IPS-18a (cell line): Measurements from ENCODE around the gene TRIO.

ENCODE experiments used
- H3K27ac ChIP-seq: one replicate; pipeline ENCODE4 v1.5.1; 2013; ENCODE audit warnings: low read length
- H3K27me3 ChIP-seq: one replicate; pipeline ENCODE4 v1.6.1; 2013; ENCODE audit warnings: mild to moderate bottlenecking, low read length; ENCODE audit not compliant: control insufficient read depth, insufficient read depth
- H3K36me3 ChIP-seq: one replicate; pipeline ENCODE4 v1.6.1; 2013; ENCODE audit warnings: low read depth, low read length; ENCODE audit not compliant: control insufficient read depth
- H3K4me1 ChIP-seq: one replicate; pipeline ENCODE4 v1.6.1; 2013; ENCODE audit warnings: low read depth, low read length; ENCODE audit not compliant: control insufficient read depth
- H3K4me3 ChIP-seq: one replicate; pipeline ENCODE4 v1.5.1; 2013; ENCODE audit warnings: low read length
- H3K9ac ChIP-seq: one replicate; pipeline ENCODE4 v1.6.1; 2013; ENCODE audit warnings: mild to moderate bottlenecking, low read length, moderate library complexity
- H3K9me3 ChIP-seq: one replicate; pipeline ENCODE4 v1.6.1; 2013; ENCODE audit warnings: low read depth, low read length; ENCODE audit not compliant: control insufficient read depth

TRIO gene

DNA sequence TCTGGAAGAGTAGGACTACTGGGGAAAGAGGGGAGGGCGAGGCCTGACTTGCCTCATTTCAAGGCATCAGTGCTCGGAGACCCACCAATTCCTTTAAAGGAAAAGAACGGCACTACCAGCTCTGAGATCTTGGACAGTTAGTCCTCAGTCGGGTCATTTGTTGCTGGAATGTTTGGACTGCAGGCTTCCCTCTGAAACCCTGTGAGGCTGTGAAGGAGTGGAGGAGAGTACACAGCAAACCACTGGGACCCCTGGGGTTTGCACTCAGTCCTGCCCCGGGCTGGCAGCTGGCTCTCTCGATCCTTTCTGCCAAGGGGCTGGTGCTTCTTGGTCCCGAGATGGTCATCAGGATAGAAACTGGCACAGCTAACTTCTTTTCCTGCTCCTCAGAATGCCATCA, 194.5 kb downstream of the TRIO start:
- Histone ChIP-seq H3K9ac (no peak overlapping the region), H3K27me3 (no peaks in the 10 kb centered on the region), H3K4me1 (peaks cover 21% of the 10 kb centered on the region), H3K4me3 (no peak overlapping the region), H3K27ac (no peak overlapping the region), H3K36me3 (peaks cover 21% of the 10 kb centered on the region), H3K9me3 (no peaks in the 10 kb centered on the region)

DNA sequence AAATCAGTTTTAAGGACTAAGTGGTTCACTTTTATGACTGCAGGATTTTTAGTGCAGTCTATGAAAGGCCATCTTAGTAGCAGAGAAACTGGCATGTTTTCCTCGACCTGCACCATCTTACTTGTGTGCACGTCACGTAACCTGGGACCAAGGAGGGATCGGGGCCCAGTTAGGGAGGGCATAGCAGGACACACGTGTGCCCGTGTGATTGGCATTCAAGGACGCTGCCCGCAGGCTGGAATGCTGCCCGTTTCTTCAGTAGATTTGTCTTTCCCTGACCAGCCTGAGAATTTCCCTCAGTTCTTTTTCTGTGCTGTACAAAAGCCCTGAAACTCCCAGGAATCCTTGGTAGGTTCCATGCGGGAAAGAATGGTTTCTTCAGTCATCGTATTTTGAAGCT, 196.3 kb downstream of the TRIO start:
- no peaks in the 10 kb centered on the region for H3K27me3 ChIP-seq
- peaks cover 29% of the 10 kb centered on the region for H3K4me1 ChIP-seq
- no peak overlapping the region for H3K9ac ChIP-seq
- H3K27ac ChIP-seq, result no peak overlapping the region
- no peaks in the 10 kb centered on the region for H3K9me3 ChIP-seq
- H3K36me3 ChIP-seq, result peaks cover 17% of the 10 kb centered on the region
- H3K4me3 ChIP-seq, result no peak overlapping the region

DNA sequence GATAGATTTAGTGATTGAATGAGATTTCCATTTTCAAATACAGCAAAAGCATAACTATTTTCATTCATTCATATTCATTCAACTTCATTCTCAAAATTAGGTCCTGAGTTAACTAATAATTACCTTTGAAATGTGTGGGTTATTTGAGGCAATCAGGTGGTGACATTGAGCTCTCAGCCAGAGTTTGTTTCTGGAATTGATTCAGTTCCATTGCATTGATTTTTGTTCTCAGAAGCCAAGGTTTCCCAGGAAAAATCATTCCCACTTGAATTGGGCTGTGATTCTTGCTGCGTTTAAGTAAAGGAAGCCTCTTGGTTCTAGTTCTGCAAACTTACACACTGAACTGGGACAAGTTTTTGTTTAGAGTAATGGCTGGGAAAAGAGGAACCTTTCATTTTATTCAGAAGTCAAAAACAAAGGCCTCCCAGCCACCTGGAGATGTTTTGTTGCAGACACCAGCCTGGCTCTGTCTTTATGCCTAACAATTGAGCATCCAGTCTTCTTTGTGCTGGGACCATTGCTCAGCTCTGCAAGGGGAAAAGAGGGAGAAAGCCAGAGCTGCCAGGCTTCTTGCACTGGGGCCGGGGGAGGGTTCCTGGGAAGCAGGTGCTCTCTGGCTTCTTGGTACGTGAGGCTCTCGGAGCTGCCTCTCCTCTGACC, 198.6 kb downstream of the TRIO start:
- H3K27ac ChIP-seq, result peak overlapping the region; percentile 69
- H3K4me1 ChIP-seq, result peaks cover 29% of the 10 kb centered on the region
- H3K4me3 ChIP-seq, result peak overlapping the region; percentile 33
- no peaks in the 10 kb centered on the region for H3K9me3 ChIP-seq
- peak overlapping the region; percentile 43 for H3K9ac ChIP-seq
- peaks cover 21% of the 10 kb centered on the region for H3K36me3 ChIP-seq
- no peaks in the 10 kb centered on the region for H3K27me3 ChIP-seq

DNA sequence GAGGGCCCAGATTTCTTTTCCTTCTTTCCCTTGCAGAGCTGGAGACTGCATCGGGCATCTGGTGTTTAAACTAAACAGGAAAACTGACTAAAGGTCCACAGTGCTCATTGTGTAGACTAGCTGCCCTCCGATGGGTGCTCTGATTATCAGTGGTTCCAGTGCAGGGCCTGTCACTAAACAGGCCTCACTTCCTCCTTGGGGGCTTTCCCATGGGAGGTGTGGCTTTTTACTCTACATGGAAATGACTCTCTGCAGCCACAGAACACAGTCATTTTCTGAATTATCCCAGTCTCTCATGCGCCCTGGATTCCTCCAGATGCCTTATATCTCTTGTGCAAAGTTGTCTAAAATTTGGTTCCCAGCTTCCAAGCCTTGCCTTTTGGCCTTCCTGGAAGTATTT, 199.2 kb downstream of the TRIO start:
- H3K36me3 ChIP-seq, result peaks cover 15% of the 10 kb centered on the region
- H3K27ac ChIP-seq, result peak overlapping the region; percentile 69

DNA sequence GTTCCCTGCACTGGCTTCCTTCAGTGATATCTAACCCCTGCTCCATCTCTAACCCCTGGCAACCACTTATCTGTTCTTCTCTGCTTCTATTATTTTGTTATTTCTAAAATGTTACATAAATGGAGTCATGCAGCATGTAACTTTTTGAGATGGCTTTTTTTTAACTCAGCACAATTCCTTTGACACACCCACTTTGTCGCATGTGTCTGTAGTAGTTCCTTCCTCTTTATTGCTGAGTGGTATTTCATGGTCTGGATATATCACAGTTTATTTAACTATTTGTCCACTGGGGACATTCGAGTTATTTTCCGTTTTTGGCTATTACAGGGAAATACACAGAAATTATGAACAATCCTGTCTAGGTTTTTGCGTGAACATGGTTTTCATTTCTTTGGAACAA, 200.2 kb downstream of the TRIO start:
- Histone ChIP-seq H3K4me1 (peaks cover 29% of the 10 kb centered on the region), H3K27me3 (no peaks in the 10 kb centered on the region), H3K27ac (no peak overlapping the region), H3K36me3 (peaks cover 11% of the 10 kb centered on the region), H3K4me3 (no peak overlapping the region), H3K9ac (no peak overlapping the region), H3K9me3 (no peaks in the 10 kb centered on the region)

More for the DNA sequence above, 199.2 kb downstream of the TRIO start:
- H3K4me3 ChIP-seq, result peak overlapping the region; percentile 33
- no peaks in the 10 kb centered on the region for H3K9me3 ChIP-seq
- H3K9ac ChIP-seq, result peak overlapping the region; percentile 43
- H3K27me3 ChIP-seq, result no peaks in the 10 kb centered on the region
- peaks cover 29% of the 10 kb centered on the region for H3K4me1 ChIP-seq

DNA sequence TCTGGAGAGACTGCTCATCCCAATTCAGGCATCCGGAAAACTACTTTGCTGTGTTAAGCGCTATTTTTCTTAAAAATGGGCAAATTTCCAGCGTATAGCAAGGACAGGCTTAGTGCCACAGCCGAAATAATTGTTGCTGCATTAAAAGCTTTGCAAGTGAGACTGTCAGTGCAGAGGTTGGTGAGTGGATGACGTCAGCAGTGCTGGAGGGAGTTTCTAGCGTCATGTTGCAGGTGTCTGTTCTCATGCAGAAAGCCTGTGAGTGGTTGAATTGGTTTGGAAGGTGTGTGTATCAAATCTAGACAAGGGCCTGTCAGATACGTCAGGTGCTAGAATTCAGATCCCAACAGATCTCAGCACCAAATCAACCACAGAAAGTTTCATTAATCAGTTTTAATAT, 204.4 kb downstream of the TRIO start:
- Histone ChIP-seq H3K27me3 (no peaks in the 10 kb centered on the region), H3K4me1 (peaks cover 9% of the 10 kb centered on the region), H3K9me3 (no peaks in the 10 kb centered on the region), H3K4me3 (no peak overlapping the region), H3K9ac (no peak overlapping the region), H3K27ac (no peak overlapping the region), H3K36me3 (peaks cover 9% of the 10 kb centered on the region)

DNA sequence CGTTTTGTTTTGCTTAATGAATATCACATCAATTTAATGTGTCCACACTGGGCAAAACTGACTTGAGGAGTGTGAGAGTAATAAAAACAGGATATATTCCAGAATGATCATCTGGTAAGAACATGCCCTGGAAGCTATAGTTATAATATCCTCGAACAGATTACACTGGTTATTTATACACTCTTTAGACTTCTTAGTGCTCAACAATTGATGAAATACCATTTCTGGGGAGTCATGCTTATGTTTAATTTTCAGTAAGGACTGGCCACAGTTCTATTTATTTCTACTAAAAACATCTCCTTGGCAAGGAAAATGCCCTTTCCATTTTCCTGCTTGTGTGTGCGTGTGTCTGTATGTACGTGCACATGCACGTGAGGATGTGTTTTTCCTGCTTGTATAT, 205.0 kb downstream of the TRIO start:
- no peak overlapping the region for H3K4me3 ChIP-seq
- H3K9me3 ChIP-seq, result no peaks in the 10 kb centered on the region
- peaks cover 9% of the 10 kb centered on the region for H3K36me3 ChIP-seq
- H3K27me3 ChIP-seq, result no peaks in the 10 kb centered on the region
- H3K4me1 ChIP-seq, result peaks cover 2% of the 10 kb centered on the region
- H3K9ac ChIP-seq, result no peak overlapping the region
- no peak overlapping the region for H3K27ac ChIP-seq

DNA sequence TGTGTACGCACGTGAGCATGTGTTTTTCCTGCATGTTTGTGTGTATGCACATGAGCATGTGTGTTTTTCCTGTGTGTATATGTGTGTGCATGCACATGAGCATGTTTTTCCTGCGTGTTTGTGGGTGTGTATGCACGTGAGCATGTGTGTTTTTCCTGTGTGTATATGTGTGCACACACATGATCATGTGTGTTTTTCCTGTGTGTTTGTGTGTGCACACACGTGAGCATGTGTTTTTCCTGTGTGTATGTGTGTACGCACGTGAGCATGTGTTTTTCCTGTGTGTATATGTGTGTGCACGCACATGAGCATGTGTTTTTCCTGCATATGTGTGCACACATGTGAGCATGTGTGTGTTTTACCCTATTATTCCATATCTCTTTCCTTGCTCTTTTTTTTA, 205.9 kb downstream of the TRIO start:
- Histone ChIP-seq H3K9ac (no peak overlapping the region), H3K4me1 (no peaks in the 10 kb centered on the region), H3K27me3 (no peaks in the 10 kb centered on the region), H3K27ac (no peak overlapping the region), H3K9me3 (no peaks in the 10 kb centered on the region), H3K4me3 (no peak overlapping the region), H3K36me3 (peaks cover 9% of the 10 kb centered on the region)

DNA sequence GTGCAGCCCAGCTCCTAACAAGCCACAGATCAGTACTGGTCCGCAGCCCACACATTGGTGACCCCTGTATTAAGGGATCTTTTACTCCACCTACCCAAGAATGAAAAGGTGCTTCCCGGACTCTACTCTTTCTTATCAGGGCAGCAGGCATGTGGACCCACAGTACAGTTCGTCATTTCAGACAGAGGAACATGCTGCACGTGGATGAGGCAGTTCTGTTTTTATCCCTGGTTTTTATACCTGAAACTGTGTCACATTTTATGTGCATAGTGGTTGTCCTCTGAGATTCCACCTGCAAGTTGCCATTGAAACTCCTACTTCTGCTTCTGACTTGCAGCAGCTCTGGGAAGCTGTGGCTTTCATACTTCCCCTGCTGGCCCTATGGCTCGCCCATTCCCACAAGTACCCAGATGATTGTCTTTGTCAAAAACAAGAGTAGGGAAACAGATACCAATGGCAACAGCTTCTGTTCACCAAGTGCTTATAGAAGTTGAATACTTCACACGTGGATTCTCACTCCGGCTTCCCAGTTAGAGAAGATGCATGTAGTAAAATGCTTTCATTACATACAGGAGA, 208.0 kb downstream of the TRIO start:
- no peak overlapping the region for H3K4me3 ChIP-seq
- peaks cover 4% of the 10 kb centered on the region for H3K36me3 ChIP-seq
- H3K27me3 ChIP-seq, result no peaks in the 10 kb centered on the region
- no peaks in the 10 kb centered on the region for H3K9me3 ChIP-seq
- H3K27ac ChIP-seq, result no peak overlapping the region
- peaks cover under 1% of the 10 kb centered on the region for H3K4me1 ChIP-seq
- no peak overlapping the region for H3K9ac ChIP-seq

DNA sequence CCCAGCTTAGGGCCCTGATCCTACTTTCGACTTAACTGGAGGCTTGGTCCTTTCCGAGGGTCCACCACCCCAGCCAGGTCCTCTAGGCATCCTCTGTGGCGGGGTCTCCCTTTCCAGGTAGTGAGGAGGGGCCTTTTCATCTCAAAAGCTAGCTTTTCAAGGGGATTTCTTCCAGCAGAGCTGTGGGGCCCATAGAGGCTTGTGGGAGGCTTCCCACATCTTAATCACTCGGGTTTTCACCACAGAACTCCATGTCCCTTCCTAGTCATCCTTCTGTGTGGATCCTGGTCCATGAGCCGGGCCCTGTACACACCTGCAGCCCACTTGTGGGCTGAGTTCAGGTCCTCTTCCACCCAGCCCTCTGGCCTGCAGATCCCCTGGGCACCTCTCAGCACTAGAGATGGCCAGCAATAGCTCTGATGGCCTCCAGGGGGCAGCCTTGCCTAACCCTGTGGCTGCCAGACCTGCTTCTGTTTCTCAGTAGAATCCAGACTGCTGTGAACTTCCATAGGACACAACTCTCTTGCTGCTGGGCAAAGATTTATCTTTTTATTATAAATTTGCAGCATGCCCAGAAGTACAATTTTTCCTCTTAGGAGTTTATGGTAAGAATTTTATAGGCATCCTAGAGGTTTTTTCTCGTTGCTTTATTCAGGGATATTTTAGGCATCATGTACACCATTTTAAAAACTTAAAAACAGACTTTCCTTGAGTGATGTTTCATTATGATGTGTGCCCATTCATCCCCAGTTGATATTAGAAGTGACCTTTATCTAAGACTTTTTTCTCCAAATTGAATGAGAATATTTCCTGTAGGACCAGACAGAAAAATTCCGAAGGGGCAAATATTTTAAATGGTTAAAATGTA, 208.9 kb downstream of the TRIO start:
- H3K27ac ChIP-seq, result no peak overlapping the region
- peaks cover 10% of the 10 kb centered on the region for H3K4me1 ChIP-seq
- H3K9ac ChIP-seq, result no peak overlapping the region
- H3K9me3 ChIP-seq, result no peaks in the 10 kb centered on the region
- H3K36me3 ChIP-seq, result no peaks in the 10 kb centered on the region
- H3K4me3 ChIP-seq, result no peak overlapping the region
- no peaks in the 10 kb centered on the region for H3K27me3 ChIP-seq

DNA sequence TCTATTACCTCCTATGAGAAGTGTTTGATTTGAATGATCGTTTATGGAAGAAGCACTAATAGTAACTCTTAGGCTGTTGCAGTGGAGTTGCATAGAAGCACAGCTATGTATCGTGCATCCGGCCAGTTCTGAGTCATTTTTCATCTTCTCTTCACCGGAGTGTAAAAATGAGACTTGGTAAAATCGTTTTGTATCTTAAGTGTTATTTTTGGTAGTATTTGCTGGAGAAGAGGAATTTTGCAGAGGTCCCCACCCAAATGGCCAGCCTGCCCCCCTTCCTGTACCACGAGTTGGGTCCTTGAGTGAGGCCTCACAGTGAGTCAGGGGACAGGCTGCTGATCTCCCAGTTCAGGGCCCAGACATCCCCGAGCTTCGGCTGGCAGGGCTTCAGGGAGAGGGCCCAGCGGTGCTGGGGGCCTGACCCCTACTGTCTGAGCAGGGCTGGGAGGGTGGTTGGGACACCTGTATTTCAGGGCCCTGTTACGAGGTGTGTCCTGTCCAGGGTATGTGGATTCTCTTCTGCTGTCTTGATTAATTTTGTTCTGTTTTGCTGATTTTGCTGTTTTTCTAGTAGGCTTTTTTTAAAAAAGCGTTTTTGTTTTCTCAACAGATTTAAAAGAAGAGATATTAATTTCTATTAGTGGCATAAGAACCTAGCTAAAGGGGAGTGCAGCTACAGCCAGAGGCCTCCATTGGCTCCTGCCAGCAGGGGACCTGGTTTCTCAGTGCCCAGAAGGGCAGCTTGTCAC, 210.8 kb downstream of the TRIO start:
- no peak overlapping the region for H3K4me3 ChIP-seq
- no peaks in the 10 kb centered on the region for H3K27me3 ChIP-seq
- no peak overlapping the region for H3K9ac ChIP-seq
- no peak overlapping the region for H3K27ac ChIP-seq
- no peaks in the 10 kb centered on the region for H3K36me3 ChIP-seq
- peaks cover 18% of the 10 kb centered on the region for H3K4me1 ChIP-seq
- H3K9me3 ChIP-seq, result no peaks in the 10 kb centered on the region
